ENCODE measurements around the gene ORC6.

- TF ChIP-seq CTCF (IDR thresholded peaks at IDR 0.05 in 2 of 3, conservative IDR thresholded peaks at IDR 0.05 in 1 of 3; ENCODE audit: insufficient read depth in 2 of 3, low read depth in 1 of 3, low read length in 3 of 3): no peak
- no peak for TF ChIP-seq NR1H2 (CRISPR knock-in tag; IDR thresholded peaks at IDR 0.05)
- TF ChIP-seq HDAC2 (IDR thresholded peaks at IDR 0.05): no peak
- TF ChIP-seq, protein P1, sequence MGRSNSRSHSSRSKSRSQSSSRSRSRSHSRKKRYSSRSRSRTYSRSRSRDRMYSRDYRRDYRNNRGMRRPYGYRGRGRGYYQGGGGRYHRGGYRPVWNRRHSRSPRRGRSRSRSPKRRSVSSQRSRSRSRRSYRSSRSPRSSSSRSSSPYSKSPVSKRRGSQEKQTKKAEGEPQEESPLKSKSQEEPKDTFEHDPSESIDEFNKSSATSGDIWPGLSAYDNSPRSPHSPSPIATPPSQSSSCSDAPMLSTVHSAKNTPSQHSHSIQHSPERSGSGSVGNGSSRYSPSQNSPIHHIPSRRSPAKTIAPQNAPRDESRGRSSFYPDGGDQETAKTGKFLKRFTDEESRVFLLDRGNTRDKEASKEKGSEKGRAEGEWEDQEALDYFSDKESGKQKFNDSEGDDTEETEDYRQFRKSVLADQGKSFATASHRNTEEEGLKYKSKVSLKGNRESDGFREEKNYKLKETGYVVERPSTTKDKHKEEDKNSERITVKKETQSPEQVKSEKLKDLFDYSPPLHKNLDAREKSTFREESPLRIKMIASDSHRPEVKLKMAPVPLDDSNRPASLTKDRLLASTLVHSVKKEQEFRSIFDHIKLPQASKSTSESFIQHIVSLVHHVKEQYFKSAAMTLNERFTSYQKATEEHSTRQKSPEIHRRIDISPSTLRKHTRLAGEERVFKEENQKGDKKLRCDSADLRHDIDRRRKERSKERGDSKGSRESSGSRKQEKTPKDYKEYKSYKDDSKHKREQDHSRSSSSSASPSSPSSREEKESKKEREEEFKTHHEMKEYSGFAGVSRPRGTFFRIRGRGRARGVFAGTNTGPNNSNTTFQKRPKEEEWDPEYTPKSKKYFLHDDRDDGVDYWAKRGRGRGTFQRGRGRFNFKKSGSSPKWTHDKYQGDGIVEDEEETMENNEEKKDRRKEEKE (IDR thresholded peaks at IDR 0.05; ENCODE audit: borderline replicate concordance in 1 of 2, control insufficient read depth in 1 of 2, low read depth in 2 of 2, low read length in 1 of 2): no peak
- TF ChIP-seq ZFP30 (CRISPR knock-in tag; IDR thresholded peaks at IDR 0.05; ENCODE audit: borderline replicate concordance): no peak
- TF ChIP-seq ZNF24 (IDR thresholded peaks at IDR 0.05): no peak
- no peak for TF ChIP-seq CHD7 (IDR thresholded peaks at IDR 0.05; ENCODE audit: low read depth, low read length)
Observed at GRCh38 chr16:46730126-46730525, 40.7 kb downstream of the ORC6 start.
